ENCODE data around the gene MTFMT.
"Not testable (repeated sequence)": the region's sequence is repeated elsewhere in the genome, so short reads cannot be mapped to it uniquely, and the experiment has no call there.

The MTFMT gene

GRCh38 chr15:65062061-65062460, 32.6 kb upstream of the MTFMT start:
- no peak for FAIRE-seq

GRCh38 chr15:65060641-65061397, 31.4 kb upstream of the MTFMT start:
- DNase-seq (ENCODE audit: extremely low spot score, insufficient read length, low read depth): no peak
- no peak for FAIRE-seq

More at GRCh38 chr15:65062061-65062460, 32.6 kb upstream of the MTFMT start:
- DNase-seq (ENCODE audit: extremely low spot score, insufficient read length, low read depth): no peak

GRCh38 chr15:65059931-65060596, 30.6 kb upstream of the MTFMT start:
- DNase-seq (ENCODE audit: extremely low spot score, insufficient read length, low read depth) (no peak), FAIRE-seq (no peak)

GRCh38 chr15:65059369-65059750, 29.9 kb upstream of the MTFMT start:
- no peak for FAIRE-seq
- DNase-seq (ENCODE audit: extremely low spot score, insufficient read length, low read depth): no peak

GRCh38 chr15:65058394-65059368, 29.2 kb upstream of the MTFMT start:
- DNase-seq (ENCODE audit: extremely low spot score, insufficient read length, low read depth): no peak
- no peak for FAIRE-seq

- FAIRE-seq (no peak), DNase-seq (ENCODE audit: extremely low spot score, insufficient read length, low read depth) (no peak)
Measured at GRCh38 chr15:65057549-65057940, 28.1 kb upstream of the MTFMT start.

GRCh38 chr15:65056868-65057548, 27.6 kb upstream of the MTFMT start:
- no peak for FAIRE-seq

GRCh38 chr15:65056106-65056505, 26.7 kb upstream of the MTFMT start:
- DNase-seq (ENCODE audit: extremely low spot score, insufficient read length, low read depth) (no peak), FAIRE-seq (no peak)

More at GRCh38 chr15:65056868-65057548, 27.6 kb upstream of the MTFMT start:
- DNase-seq (ENCODE audit: extremely low spot score, insufficient read length, low read depth): no peak

- no peak for DNase-seq (ENCODE audit: extremely low spot score, insufficient read length, low read depth)
- no peak for FAIRE-seq
Measured at GRCh38 chr15:65055201-65055870, 25.9 kb upstream of the MTFMT start.

- peak; percentile 68 for DNase-seq (ENCODE audit: extremely low spot score, insufficient read length, low read depth)
Measured at GRCh38 chr15:65054333-65055200, 25.1 kb upstream of the MTFMT start.

GRCh38 chr15:65052956-65053355, 23.5 kb upstream of the MTFMT start:
- DNase-seq (ENCODE audit: extremely low spot score, insufficient read length, low read depth) (no peak), FAIRE-seq (no peak)

More at GRCh38 chr15:65054333-65055200, 25.1 kb upstream of the MTFMT start:
- peak; percentile 83 for FAIRE-seq

GRCh38 chr15:65051266-65051665, 21.8 kb upstream of the MTFMT start:
- FAIRE-seq (no peak), DNase-seq (ENCODE audit: extremely low spot score, insufficient read length, low read depth) (no peak)

- DNase-seq (ENCODE audit: extremely low spot score, insufficient read length, low read depth) (no peak), FAIRE-seq (no peak)
Measured at GRCh38 chr15:65050270-65050669, 20.8 kb upstream of the MTFMT start.

GRCh38 chr15:65049418-65049840, 20.0 kb upstream of the MTFMT start:
- FAIRE-seq (peak; percentile 95), DNase-seq (ENCODE audit: extremely low spot score, insufficient read length, low read depth) (peak; percentile 92)

GRCh38 chr15:65048241-65048640, 18.8 kb upstream of the MTFMT start:
- no peak for FAIRE-seq
- no peak for DNase-seq (ENCODE audit: extremely low spot score, insufficient read length, low read depth)

- FAIRE-seq (no peak), DNase-seq (ENCODE audit: extremely low spot score, insufficient read length, low read depth) (no peak)
Measured at GRCh38 chr15:65044724-65045481, 15.5 kb upstream of the MTFMT start, which contains the start of gene SLC51B. TSS of gene SLC51B (plus strand) at chr15:65045387. CDS start at chr15:65050005, 4,618 bp downstream.

GRCh38 chr15:65044218-65044617, 14.8 kb upstream of the MTFMT start:
- FAIRE-seq: peak; percentile 80

More at GRCh38 chr15:65044218-65044617, 14.8 kb upstream of the MTFMT start:
- DNase-seq (ENCODE audit: extremely low spot score, insufficient read length, low read depth): not testable (repeated sequence)
